ENCODE results near the gene ID2. TPM values are rescaled to one million over a fixed set of nuclear protein-coding genes. Genes with fewer than 3 reads are reported as not detected.

ID2 gene
- total and polyA plus RNA-seq, 10 of the 15 experiments (the other 5 are each of a cell fraction or from before 2014, with no cell fraction given), result 39.0 to 613 (median 73.6) TPM

- ChIA-PET RAD21 (ENCODE audit: unreplicated experiment) (interaction anchor here (0.6 to 5.2 kb wide), 43 partner anchors 10 to 1477 kb away, joined by 3 to 103 read pairs (median 7); no protein-coding TSS in a partner anchor), POLR2A (interaction anchor here (0.5 to 6.7 kb wide), 26 partner anchors 27 to 1296 kb away, joined by 3 to 98 read pairs (median 8); no protein-coding TSS in a partner anchor), SMC1A (ENCODE audit: uncharacterized antibody, unreplicated experiment) (interaction anchor here (0.7 to 4.8 kb wide), 41 partner anchors 9 to 1251 kb away, joined by 3 to 57 read pairs (median 5); no protein-coding TSS in a partner anchor), CTCF (interaction anchor here (0.6 to 4.4 kb wide), 26 partner anchors 23 to 1755 kb away, joined by 3 to 28 read pairs (median 4); no protein-coding TSS in a partner anchor)
- BruUV-seq (replicated peaks), result no TSS peak
- Histone ChIP-seq H3K79me2 (ENCODE audit: control insufficient read depth, insufficient read depth, low read length) (peaks cover 25% of the 10 kb centered on the region), H4K20me1 (ENCODE audit: control insufficient read depth, insufficient read depth) (no peaks in the 10 kb centered on the region), H3K9ac (ENCODE audit: control insufficient read depth, insufficient read depth, low read length) (no peak overlapping the region), H3K27me3 (replicated peaks in 1 of 2; ENCODE audit: control insufficient read depth in 2 of 2, insufficient read depth in 2 of 2, low read length in 1 of 2) (peaks cover 0 to 13% of the 10 kb centered on the region in 2 experiments; a peak in 2 of 4 replicates), H3K4me2 (ENCODE audit: control insufficient read depth, insufficient read depth) (peak overlapping the region; percentile 85), H3K27ac (ENCODE audit: control insufficient read depth, insufficient read depth) (peak overlapping the region; percentile 71; the same call in 1 of the 2 replicates), H3K4me1 (ENCODE audit: control insufficient read depth, insufficient read depth, low read length) (peaks cover 23% of the 10 kb centered on the region), H3K4me3 (0 out of 2 replicates have a peak overlapping the region, but pooled peaks have one; percentile 72), H2AFZ (ENCODE audit: control insufficient read depth, low read depth, low read length) (no peak overlapping the region), H3K9me3 (replicated peaks; ENCODE audit: control insufficient read depth, insufficient read depth, low read length) (peaks cover 11% of the 10 kb centered on the region; the same call in 2 of the 3 replicates), H3K36me3 (ENCODE audit: control insufficient read depth in 2 of 2, insufficient read depth in 2 of 2, low read length in 1 of 2) (no peaks in the 10 kb centered on the region)
- intact Hi-C loops (cut with micrococcal nuclease; ENCODE audit: unreplicated experiment) (loop anchor here (5.0 to 10.0 kb wide), 6 partner anchors 445 to 1583 kb away; no protein-coding TSS in a partner anchor), in situ Hi-C loops (cut with MboI) (loop anchor here (5.0 to 10.0 kb wide), 4 partner anchors 255 to 1585 kb away; no protein-coding TSS in a partner anchor)
- FAIRE-seq (no peak), ATAC-seq (peak; percentile 1; the same call in 2 of the 3 replicates), DNase-seq (ENCODE audit: low read depth, low spot score) (no peak)
- WGBS (ENCODE audit: insufficient coverage, insufficient replicate concordance, low lambda C conversion rate, missing lambda C conversion rate), result 48% methylated on average over 19 of the region's 19 CpGs
- no peak for TF ChIP-seq TAF1 (IDR thresholded peaks at IDR 0.05; ENCODE audit: borderline replicate concordance, low read depth, low read length)
- TF ChIP-seq ZBTB40 (IDR thresholded peaks at IDR 0.05; ENCODE audit: borderline replicate concordance), result no peak
- TF ChIP-seq SMC3 (IDR thresholded peaks at IDR 0.05; ENCODE audit: borderline replicate concordance, low read length), result no peak
- 0 out of 2 replicates have a peak, but pooled peaks have one; percentile 19 for TF ChIP-seq ZNF687 (IDR thresholded peaks at IDR 0.05)
- peak; percentile 75 for TF ChIP-seq USF2 (IDR thresholded peaks at IDR 0.05; ENCODE audit: borderline replicate concordance, low read depth, low read length)
- no peak for TF ChIP-seq CTCF (IDR thresholded peaks at IDR 0.05 in 2 of 3, conservative IDR thresholded peaks at IDR 0.05 in 1 of 3; ENCODE audit: control insufficient read depth in 2 of 3, extremely low read depth in 1 of 3, insufficient read depth in 1 of 3, low read depth in 3 of 3, low read length in 3 of 3)
Observed at GRCh38 chr2:8679827-8680731, 1.8 kb upstream of the ID2 start.

Data from GM12878 (cell line).